HepG2 (cell line): ENCODE results near the gene LRRC3B. TPM values are rescaled to one million over a fixed set of nuclear protein-coding genes. Genes with fewer than 3 reads are reported as not detected.

Source experiments
- DDIT3 ChIP-seq: sonication (generic); formaldehyde crosslinking; IDR thresholded peaks from 2 replicates; pipeline ENCODE4 v1.4.0; 2020; ENCODE audit warnings: mild to moderate bottlenecking, missing genetic modification reagents
- NFIB ChIP-seq: sonication (generic); formaldehyde crosslinking; IDR thresholded peaks from 2 replicates; pipeline ENCODE4 v1.9.0; 2021; ENCODE audit warnings: missing genetic modification reagents, mild to moderate bottlenecking, borderline replicate concordance
- PATZ1 ChIP-seq: sonication (generic); formaldehyde crosslinking; IDR thresholded peaks from 2 replicates; pipeline ENCODE4 v1.4.0; 2020; ENCODE audit warnings: missing genetic modification reagents
- RNF2 ChIP-seq: fragments of 450-650 bp; conservative IDR thresholded peaks from 2 replicates; pipeline ENCODE4 v1.6.1; 2016; ENCODE audit warnings: low read depth
- SOX6 ChIP-seq, 2 experiments: fragments of 450-650 bp in 1 of 2; sonication (generic) in 1 of 2; formaldehyde crosslinking in 1 of 2; IDR thresholded peaks; 2 replicates each; pipeline versions ENCODE4 v1.4.0 to v1.6.1; 2017 to 2020; ENCODE audit warnings: antibody characterized with exemption in 1 of 2, mild to moderate bottlenecking in 1 of 2, missing genetic modification reagents in 1 of 2
- ZBTB39 ChIP-seq: sonication (generic); formaldehyde crosslinking; IDR thresholded peaks from 2 replicates; pipeline ENCODE4 v1.5.0; 2020; ENCODE audit warnings: missing genetic modification reagents
- ZKSCAN5 ChIP-seq: sonication (generic); formaldehyde crosslinking; IDR thresholded peaks from 2 replicates; pipeline ENCODE4 v1.5.1; 2020; ENCODE audit warnings: mild to moderate bottlenecking, missing genetic modification reagents
- ZNF768 ChIP-seq: sonication (generic); formaldehyde crosslinking; IDR thresholded peaks from 2 replicates; pipeline ENCODE4 v1.4.0; 2020; ENCODE audit warnings: missing genetic modification reagents
- ZNF839 ChIP-seq: sonication (generic); formaldehyde crosslinking; IDR thresholded peaks from 2 replicates; pipeline ENCODE4 v1.4.0; 2020; ENCODE audit warnings: missing genetic modification reagents, mild to moderate bottlenecking, borderline replicate concordance
- polyA plus RNA-seq, 8 experiments: library from polyadenylated mRNA; depleted of rRNA in 3 of 8; stranded (reverse) in 7 of 8; unstranded in 1 of 8; fragments of >200 nt; fragmentation: Illumina TruSeq in 4 of 8; extraction: Trizol in 4 of 8; gene quantifications; 2 replicates each; pipeline versions ENCODE4 v1.2.1 to v1.2.3, GENCODE V29; 2011 to 2016; ENCODE audit warnings: low read depth in 4 of 8, missing spikeins in 1 of 8, mixed read lengths in 1 of 8; ENCODE audit not compliant: insufficient read depth in 1 of 8
- total RNA-seq, 5 experiments: library from RNA; depleted of rRNA; stranded (reverse); fragments of >200 nt; fragmentation: Illumina TruSeq; extraction: Trizol; gene quantifications; 2 replicates each; pipeline ENCODE4 v1.2.3, GENCODE V29; 2016; ENCODE audit warnings: low read depth in 1 of 5

LRRC3B gene
- total and polyA plus RNA-seq, 2 of the 13 experiments (the other 11 are each of a cell fraction or from before 2014, with no cell fraction given) = not detected

GRCh38 chr3:26652164-26652563 lies 29.6 kb downstream of the LRRC3B start (continued):
- no peak for TF ChIP-seq NFIB (CRISPR knock-in tag)
- TF ChIP-seq RNF2 = no peak
- TF ChIP-seq ZNF839 (CRISPR knock-in tag) = no peak
- TF ChIP-seq SOX6 (IDR thresholded peaks at IDR 0.05) = no peak
- no peak for TF ChIP-seq SOX6 (CRISPR knock-in tag; IDR thresholded peaks at IDR 0.05)
- TF ChIP-seq ZBTB39 (CRISPR knock-in tag) = no peak
- TF ChIP-seq DDIT3 (CRISPR knock-in tag) = no peak
- TF ChIP-seq ZNF768 (CRISPR knock-in tag) = no peak
- TF ChIP-seq PATZ1 (CRISPR knock-in tag) = no peak
- TF ChIP-seq ZKSCAN5 (CRISPR knock-in tag) = no peak
